H9 (cell line): ENCODE results near the gene C1S. TPM values are rescaled to one million over a fixed set of nuclear protein-coding genes. Genes with fewer than 3 reads are reported as not detected.
"Not testable (repeated sequence)": the region's sequence is repeated elsewhere in the genome, so short reads cannot be mapped to it uniquely, and the experiment has no call there.

ENCODE experiments used
- DNase-seq: peaks from one replicate; pipeline ENCODE4 v3.0.0-alpha.2; 2017
- H2AFZ ChIP-seq: one replicate; pipeline ENCODE4 v1.6.1; 2013; ENCODE audit warnings: mild to moderate bottlenecking, low read length, control low read depth, moderate library complexity
- H2AK5ac ChIP-seq: 2 replicates; pipeline ENCODE4 v1.6.1; 2013; ENCODE audit warnings: low read length, control low read depth, mixed read lengths; ENCODE audit not compliant: insufficient read length
- H2BK120ac ChIP-seq: one replicate; pipeline ENCODE4 v1.6.1; 2013; ENCODE audit warnings: low read depth, mild to moderate bottlenecking, low read length, control low read depth, inconsistent platforms; ENCODE audit not compliant: poor library complexity, severe bottlenecking
- H2BK12ac ChIP-seq: 2 replicates; pipeline ENCODE4 v1.6.1; 2013; ENCODE audit warnings: low read length, control low read depth, mixed read lengths, low read depth; ENCODE audit not compliant: insufficient read length
- H2BK15ac ChIP-seq: 2 replicates; pipeline ENCODE4 v1.6.1; 2013; ENCODE audit warnings: low read depth, low read length, control low read depth
- H2BK20ac ChIP-seq: one replicate; pipeline ENCODE4 v1.6.1; 2013; ENCODE audit warnings: low read depth, mild to moderate bottlenecking, low read length, control low read depth, inconsistent platforms; ENCODE audit not compliant: poor library complexity, severe bottlenecking
- H2BK5ac ChIP-seq: 2 replicates; pipeline ENCODE4 v1.6.1; 2013; ENCODE audit warnings: low read length, control low read depth, mixed read lengths; ENCODE audit not compliant: insufficient read length
- H3K14ac ChIP-seq: 2 replicates; pipeline ENCODE4 v1.6.1; 2013; ENCODE audit warnings: low read length, control low read depth; ENCODE audit not compliant: insufficient read depth
- H3K18ac ChIP-seq: 2 replicates; pipeline ENCODE4 v1.6.1; 2013; ENCODE audit warnings: low read depth, mild to moderate bottlenecking, mixed read lengths, low read length, control low read depth; ENCODE audit not compliant: insufficient read length
- H3K23ac ChIP-seq: 2 replicates; pipeline ENCODE4 v1.6.1; 2013; ENCODE audit warnings: low read length, control low read depth, mixed read lengths, low read depth; ENCODE audit not compliant: insufficient read length
- H3K23me2 ChIP-seq: 2 replicates; pipeline ENCODE4 v1.6.1; 2013; ENCODE audit warnings: low read depth, mild to moderate bottlenecking, mixed read lengths, low read length, control low read depth; ENCODE audit not compliant: insufficient read length, poor library complexity, severe bottlenecking
- H3K27ac ChIP-seq: 2 replicates; pipeline ENCODE4 v1.5.1; 2013; ENCODE audit warnings: low read length, control low read depth, mixed read lengths, low read depth; ENCODE audit not compliant: insufficient read length
- H3K27me3 ChIP-seq: 2 replicates; pipeline ENCODE4 v1.6.1; 2013; ENCODE audit warnings: low read length, control low read depth, inconsistent platforms; ENCODE audit not compliant: insufficient read depth
- H3K4ac ChIP-seq: 2 replicates; pipeline ENCODE4 v1.6.1; 2013; ENCODE audit warnings: low read depth, mild to moderate bottlenecking, control low read depth, inconsistent platforms, low read length, moderate library complexity
- H3K4me1 ChIP-seq: 2 replicates; pipeline ENCODE4 v1.6.1; 2013; ENCODE audit warnings: low read length, control low read depth, inconsistent platforms; ENCODE audit not compliant: insufficient read depth
- H3K4me2 ChIP-seq: 2 replicates; pipeline ENCODE4 v1.6.1; 2013; ENCODE audit warnings: low read length, control low read depth, mixed read lengths; ENCODE audit not compliant: insufficient read length, insufficient read depth
- H3K56ac ChIP-seq: 2 replicates; pipeline ENCODE4 v1.6.1; 2013; ENCODE audit warnings: low read depth, mild to moderate bottlenecking, mixed read lengths, low read length, control low read depth; ENCODE audit not compliant: insufficient read length
- H3K79me1 ChIP-seq: 2 replicates; pipeline ENCODE4 v1.6.1; 2013; ENCODE audit warnings: low read depth, mild to moderate bottlenecking, moderate library complexity, low read length, control low read depth, inconsistent platforms; ENCODE audit not compliant: insufficient read depth, poor library complexity, severe bottlenecking
- H3K79me2 ChIP-seq: 2 replicates; pipeline ENCODE4 v1.6.1; 2013; ENCODE audit warnings: low read length, control low read depth, inconsistent platforms; ENCODE audit not compliant: insufficient read depth
- H3K9ac ChIP-seq: 2 replicates; pipeline ENCODE4 v1.6.1; 2013; ENCODE audit warnings: low read length, control low read depth, mixed read lengths; ENCODE audit not compliant: insufficient read length; ENCODE audit errors: extremely low read depth
- H3K9me3 ChIP-seq: one replicate; pipeline ENCODE4 v1.6.1; 2013; ENCODE audit warnings: low read depth, low read length, inconsistent platforms; ENCODE audit not compliant: control insufficient read depth
- H3T11ph ChIP-seq: one replicate; pipeline ENCODE4 v1.6.1; 2013; ENCODE audit warnings: mild to moderate bottlenecking, low read length, control low read depth, inconsistent platforms
- H4K20me1 ChIP-seq: one replicate; pipeline ENCODE4 v1.6.1; 2013; ENCODE audit not compliant: control insufficient read depth, insufficient read length, insufficient read depth
- H4K5ac ChIP-seq: 2 replicates; pipeline ENCODE4 v1.6.1; 2013; ENCODE audit warnings: low read depth, mild to moderate bottlenecking, mixed read lengths, low read length, control low read depth; ENCODE audit not compliant: insufficient read length
- H4K8ac ChIP-seq: replicated peaks from 2 replicates; pipeline ENCODE4 v1.6.1; 2013; ENCODE audit warnings: low read length, control low read depth, mixed read lengths, low read depth; ENCODE audit not compliant: insufficient read length
- H4K91ac ChIP-seq: 2 replicates; pipeline ENCODE4 v1.6.1; 2013; ENCODE audit warnings: low read depth, mild to moderate bottlenecking, moderate library complexity, mixed read lengths, low read length, control low read depth; ENCODE audit not compliant: insufficient read length
- H3K27ac Mint-ChIP-seq, 3 experiments: 2 replicates in 2 of 3; 3 replicates in 1 of 3; pipeline ENCODE4 v1.8.0; 2020 to 2021; ENCODE audit warnings: mixed read lengths in 3 of 3, mild to moderate bottlenecking in 1 of 3, moderate library complexity in 1 of 3
- H3K27me3 Mint-ChIP-seq: 2 replicates; pipeline ENCODE4 v1.8.0; 2021; ENCODE audit warnings: low read depth, mild to moderate bottlenecking, moderate library complexity, mixed read lengths
- H3K36me3 Mint-ChIP-seq, 3 experiments: 2 replicates in 2 of 3; 3 replicates in 1 of 3; pipeline ENCODE4 v1.8.0; 2020 to 2021; ENCODE audit warnings: low read depth in 3 of 3, mixed read lengths in 3 of 3; ENCODE audit not compliant: insufficient read depth in 1 of 3
- H3K4me1 Mint-ChIP-seq, 2 experiments: 2 replicates each; pipeline ENCODE4 v1.8.0; 2020; ENCODE audit warnings: mixed read lengths in 2 of 2
- H3K4me3 Mint-ChIP-seq, 2 experiments: 2 replicates in 1 of 2; 3 replicates in 1 of 2; pipeline ENCODE4 v1.8.0; 2020 to 2021; ENCODE audit warnings: mild to moderate bottlenecking in 2 of 2, mixed read lengths in 2 of 2, moderate library complexity in 1 of 2
- H3K9me3 Mint-ChIP-seq, 2 experiments: 2 replicates in 1 of 2; 3 replicates in 1 of 2; pipeline ENCODE4 v1.8.0; 2020; ENCODE audit warnings: mild to moderate bottlenecking in 2 of 2, mixed read lengths in 2 of 2, moderate library complexity in 1 of 2
- WGBS: extraction: QIAGEN DNeasy Blood & Tissue Kit; methylation state at CpG from one replicate; pipeline ENCODE4 v1.1.7; 2013; ENCODE audit warnings: missing lambda C conversion rate, low lambda C conversion rate, mixed read lengths; ENCODE audit not compliant: insufficient read length; ENCODE audit errors: extremely low coverage; 5-methylcytosine and 5-hydroxymethylcytosine counted together
- total RNA-seq: library from RNA; stranded (reverse); gene quantifications from 2 replicates; pipeline ENCODE4 v1.2.1, GENCODE V29; 2021
- TF ChIP-seq, protein P1 (sequence below): fragments of 200-600 bp; sonication (generic); conservative IDR thresholded peaks from 3 replicates; pipeline ENCODE4 v1.8.0; 2021; ENCODE audit warnings: antibody characterized with exemption, mild to moderate bottlenecking

Gene C1S
- total RNA-seq, 1 experiment from 2014 or later, result 4.2 TPM

- H3K27me3 Mint-ChIP-seq, result peaks cover 7% of the 10 kb centered on the region
- Histone ChIP-seq H3K23ac (no peak overlapping the region), H3K9me3 (no peaks in the 10 kb centered on the region), H3K9ac (no peak overlapping the region), H3K27ac (no peak overlapping the region), H2BK20ac (no peak overlapping the region), H3K4ac (no peak overlapping the region), H2BK5ac (no peak overlapping the region), H4K5ac (no peak overlapping the region), H3K27me3 (no peaks in the 10 kb centered on the region), H3K4me1 (no peaks in the 10 kb centered on the region), H2AK5ac (no peak overlapping the region), H4K20me1 (no peaks in the 10 kb centered on the region), H3K18ac (no peak overlapping the region), H3T11ph (no peak overlapping the region), H2BK15ac (no peak overlapping the region), H2AFZ (no peak overlapping the region), H3K56ac (no peak overlapping the region), H3K14ac (no peak overlapping the region), H4K91ac (no peak overlapping the region), H3K23me2 (peaks cover 11% of the 10 kb centered on the region), H2BK120ac (no peak overlapping the region), H3K79me2 (no peaks in the 10 kb centered on the region), H3K4me2 (no peak overlapping the region), H3K79me1 (no peaks in the 10 kb centered on the region), H2BK12ac (no peak overlapping the region), H4K8ac (no peak overlapping the region)
- WGBS, result no CpG with 5 or more reads among the region's 1 CpG
- H3K27ac Mint-ChIP-seq, result peak overlapping the region in 1 of 3 experiments; percentile 38; a peak in 1 of 7 replicates
- peaks cover 6 to 12% of the 10 kb centered on the region in 2 experiments for H3K9me3 Mint-ChIP-seq
- H3K36me3 Mint-ChIP-seq, result peaks cover 18 to 37% (median 22%) of the 10 kb centered on the region in 3 experiments
- peaks cover 11% of the 10 kb centered on the region in 2 experiments for H3K4me1 Mint-ChIP-seq
- no peak overlapping the region for H3K4me3 Mint-ChIP-seq
- TF ChIP-seq, protein P1, sequence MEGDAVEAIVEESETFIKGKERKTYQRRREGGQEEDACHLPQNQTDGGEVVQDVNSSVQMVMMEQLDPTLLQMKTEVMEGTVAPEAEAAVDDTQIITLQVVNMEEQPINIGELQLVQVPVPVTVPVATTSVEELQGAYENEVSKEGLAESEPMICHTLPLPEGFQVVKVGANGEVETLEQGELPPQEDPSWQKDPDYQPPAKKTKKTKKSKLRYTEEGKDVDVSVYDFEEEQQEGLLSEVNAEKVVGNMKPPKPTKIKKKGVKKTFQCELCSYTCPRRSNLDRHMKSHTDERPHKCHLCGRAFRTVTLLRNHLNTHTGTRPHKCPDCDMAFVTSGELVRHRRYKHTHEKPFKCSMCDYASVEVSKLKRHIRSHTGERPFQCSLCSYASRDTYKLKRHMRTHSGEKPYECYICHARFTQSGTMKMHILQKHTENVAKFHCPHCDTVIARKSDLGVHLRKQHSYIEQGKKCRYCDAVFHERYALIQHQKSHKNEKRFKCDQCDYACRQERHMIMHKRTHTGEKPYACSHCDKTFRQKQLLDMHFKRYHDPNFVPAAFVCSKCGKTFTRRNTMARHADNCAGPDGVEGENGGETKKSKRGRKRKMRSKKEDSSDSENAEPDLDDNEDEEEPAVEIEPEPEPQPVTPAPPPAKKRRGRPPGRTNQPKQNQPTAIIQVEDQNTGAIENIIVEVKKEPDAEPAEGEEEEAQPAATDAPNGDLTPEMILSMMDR, result no peak
- no peak for DNase-seq
Observed at GRCh38 chr12:7106082-7106481, 45.6 kb downstream of the C1S start.

- not testable (repeated sequence) for H3K4me3 Mint-ChIP-seq, H2BK12ac ChIP-seq
- H3K9me3 Mint-ChIP-seq, result peaks cover 6 to 12% of the 10 kb centered on the region in 2 experiments
Observed at GRCh38 chr12:7107181-7107580, 46.7 kb downstream of the C1S start.

More at GRCh38 chr12:7107181-7107580, 46.7 kb downstream of the C1S start:
- H2BK120ac ChIP-seq, H3K79me1 ChIP-seq, H4K5ac ChIP-seq, H2BK5ac ChIP-seq, H2BK20ac ChIP-seq, H3K4ac ChIP-seq, DNase-seq, H3K9me3 ChIP-seq, H2AK5ac ChIP-seq, H3K27me3 ChIP-seq, H4K8ac ChIP-seq, H3K4me1 ChIP-seq, H3K4me2 ChIP-seq, H3K56ac ChIP-seq, H3T11ph ChIP-seq, H4K91ac ChIP-seq, H2AFZ ChIP-seq, H4K20me1 ChIP-seq, H3K79me2 ChIP-seq, H3K27me3 Mint-ChIP-seq, H3K18ac ChIP-seq, H2BK15ac ChIP-seq, H3K9ac ChIP-seq, H3K27ac ChIP-seq, H3K23ac ChIP-seq, H3K27ac Mint-ChIP-seq, H3K14ac ChIP-seq: not testable (repeated sequence)
- peaks cover 11% of the 10 kb centered on the region for H3K23me2 ChIP-seq
- no CpG with 5 or more reads among the region's 5 CpGs for WGBS
- H3K36me3 Mint-ChIP-seq, result peaks cover 17 to 31% (median 21%) of the 10 kb centered on the region in 3 experiments
- peaks cover 11% of the 10 kb centered on the region in 2 experiments for H3K4me1 Mint-ChIP-seq
